IMR-90 (cell line): ENCODE measurements around the gene ACBD5. TPM values are rescaled to one million over a fixed set of nuclear protein-coding genes. Genes with fewer than 3 reads are reported as not detected.

ENCODE experiments used
- ATAC-seq: fragments of 200-7000 bp; cut with Tn5 transposase; 2 replicates; pipeline ENCODE4 v1.9.1; 2020; ENCODE audit warnings: low read depth, mild to moderate bottlenecking, moderate library complexity
- Bru-seq: library from RNA; stranded (reverse); fragments of 400-500 nt; gene quantifications from one replicate; lab custom pipeline; 2021; lab: Mats Ljungman, UMichigan
- BruChase-seq, 2 experiments: library from RNA; stranded (reverse); fragments of 400-500 nt; gene quantifications; one replicate each; lab custom pipeline; 2021; lab: Mats Ljungman, UMichigan
- BruUV-seq: library from RNA; stranded (reverse); fragments of 400-500 nt; replicated peaks from 2 replicates; lab custom pipeline; 2021; lab: Mats Ljungman, UMichigan
- CTCF ChIA-PET: fragments of 300-600 bp; formaldehyde crosslinking; extraction: SDS; loops from one replicate; lab custom pipeline; 2021; ENCODE audit warnings: antibody characterized with exemption; lab: Yijun Ruan, JAX
- POLR2A ChIA-PET: fragments of 300-600 bp; sonication (Branson Sonifier 250); formaldehyde crosslinking; loops from one replicate; lab custom pipeline; 2022; ENCODE audit warnings: antibody characterized with exemption; ENCODE audit not compliant: unreplicated experiment; lab: Charles Lee
- DNase-seq: peaks from one replicate; pipeline ENCODE4 v3.0.0; 2013
- H2AFZ ChIP-seq: replicated peaks from 2 replicates; pipeline ENCODE3; 2013; ENCODE audit warnings: low read length, mild to moderate bottlenecking; ENCODE audit not compliant: poor library complexity
- H2AK5ac ChIP-seq: 2 replicates; pipeline ENCODE4 v1.6.1; 2013; ENCODE audit warnings: low read depth, low read length, inconsistent platforms
- H2AK9ac ChIP-seq: replicated peaks from 2 replicates; pipeline ENCODE3; 2013; ENCODE audit warnings: mild to moderate bottlenecking, low read depth, low read length, moderate library complexity; ENCODE audit not compliant: poor library complexity
- H2BK120ac ChIP-seq: 2 replicates; pipeline ENCODE4 v1.6.1; 2013; ENCODE audit warnings: low read depth, low read length, inconsistent platforms
- H2BK15ac ChIP-seq: 3 replicates; pipeline ENCODE4 v1.6.1; 2013; ENCODE audit warnings: low read depth, low read length, inconsistent platforms
- H2BK20ac ChIP-seq: 2 replicates; pipeline ENCODE4 v1.6.1; 2013; ENCODE audit warnings: low read depth, mild to moderate bottlenecking, inconsistent platforms, low read length, moderate library complexity
- H2BK5ac ChIP-seq: 2 replicates; pipeline ENCODE4 v1.6.1; 2013; ENCODE audit warnings: mild to moderate bottlenecking, low read depth, low read length, inconsistent platforms; ENCODE audit not compliant: poor library complexity, severe bottlenecking
- H3K14ac ChIP-seq: replicated peaks from 2 replicates; pipeline ENCODE4 v1.6.1; 2013; ENCODE audit warnings: low read depth, low read length, inconsistent platforms
- H3K18ac ChIP-seq: 2 replicates; pipeline ENCODE4 v1.6.1; 2013; ENCODE audit warnings: low read depth, low read length, control low read depth
- H3K23ac ChIP-seq: 2 replicates; pipeline ENCODE4 v1.6.1; 2013; ENCODE audit warnings: low read depth, low read length, inconsistent platforms
- H3K27ac ChIP-seq: 2 replicates; pipeline ENCODE4 v1.5.1; 2013; ENCODE audit warnings: mild to moderate bottlenecking, control low read depth, low read length; ENCODE audit not compliant: insufficient read depth
- H3K27me3 ChIP-seq: 2 replicates; pipeline ENCODE4 v1.6.1; 2013; ENCODE audit warnings: low read length; ENCODE audit not compliant: control insufficient read depth, insufficient read depth
- H3K36me3 ChIP-seq: 2 replicates; pipeline ENCODE4 v1.6.1; 2013; ENCODE audit warnings: low read length, mixed read lengths; ENCODE audit not compliant: control insufficient read depth, insufficient read depth
- H3K4ac ChIP-seq: 2 replicates; pipeline ENCODE4 v1.6.1; 2013; ENCODE audit warnings: low read depth, low read length, inconsistent platforms
- H3K4me1 ChIP-seq: 2 replicates; pipeline ENCODE4 v1.6.1; 2013; ENCODE audit warnings: low read length, mixed read lengths; ENCODE audit not compliant: control insufficient read depth, insufficient read depth
- H3K4me2 ChIP-seq: 2 replicates; pipeline ENCODE4 v1.6.1; 2013; ENCODE audit warnings: low read depth, mild to moderate bottlenecking, control low read depth, low read length, moderate library complexity
- H3K4me3 ChIP-seq: 2 replicates; pipeline ENCODE4 v1.5.1; 2013; ENCODE audit warnings: low read depth, mild to moderate bottlenecking, control low read depth, low read length, moderate library complexity; ENCODE audit not compliant: insufficient read depth
- H3K56ac ChIP-seq: 2 replicates; pipeline ENCODE4 v1.6.1; 2013; ENCODE audit warnings: low read length, inconsistent platforms; ENCODE audit not compliant: insufficient read depth; ENCODE audit errors: extremely low read depth
- H3K79me1 ChIP-seq, 2 experiments: 2 replicates each; pipeline ENCODE4 v1.6.1; 2013; ENCODE audit warnings: low read length in 2 of 2, inconsistent platforms in 1 of 2, low read depth in 1 of 2
- H3K9ac ChIP-seq: 2 replicates; pipeline ENCODE4 v1.6.1; 2013; ENCODE audit warnings: low read depth, low read length, control low read depth
- H3K9me1 ChIP-seq: 2 replicates; pipeline ENCODE4 v1.6.1; 2013; ENCODE audit warnings: low read length, inconsistent platforms; ENCODE audit not compliant: insufficient read depth
- H3K9me3 ChIP-seq: 2 replicates; pipeline ENCODE4 v1.6.1; 2013; ENCODE audit warnings: low read length; ENCODE audit not compliant: control insufficient read depth, insufficient read depth
- H4K20me1 ChIP-seq: 2 replicates; pipeline ENCODE4 v1.6.1; 2013; ENCODE audit warnings: low read length, inconsistent platforms; ENCODE audit not compliant: insufficient read depth
- H4K5ac ChIP-seq: 2 replicates; pipeline ENCODE4 v1.6.1; 2013; ENCODE audit warnings: mild to moderate bottlenecking, low read depth, low read length, control low read depth
- H4K8ac ChIP-seq, 2 experiments: 2 replicates each; pipeline ENCODE4 v1.6.1; 2013; ENCODE audit warnings: low read depth in 2 of 2, low read length in 2 of 2, control low read depth in 1 of 2, inconsistent platforms in 1 of 2
- H4K91ac ChIP-seq: 2 replicates; pipeline ENCODE4 v1.6.1; 2013; ENCODE audit warnings: low read depth, low read length, inconsistent platforms; ENCODE audit not compliant: insufficient read depth
- BHLHE40 ChIP-seq: fragments of 150-350 bp; IDR thresholded peaks from 2 replicates; pipeline ENCODE4 v1.6.1; 2016; ENCODE audit warnings: mild to moderate bottlenecking, low read depth, low read length
- MAZ ChIP-seq: IDR thresholded peaks from 2 replicates; pipeline ENCODE4 v1.6.1; 2012; ENCODE audit warnings: low read depth, mild to moderate bottlenecking, low read length, improper control_type of control experiment, moderate library complexity, borderline replicate concordance
- SMC3 ChIP-seq: fragments of 150-350 bp; IDR thresholded peaks from 2 replicates; pipeline ENCODE4 v1.6.1; 2016; ENCODE audit warnings: low read depth, mild to moderate bottlenecking, antibody characterized with exemption, low read length, moderate library complexity
- WGBS, 2 experiments: methylation state at CpG; one replicate each; pipeline versions ENCODE4 v1.1.5 to v1.1.7; 2013; ENCODE audit warnings: missing lambda C conversion rate in 2 of 2; ENCODE audit not compliant: insufficient read length in 1 of 2; ENCODE audit errors: extremely low coverage in 2 of 2; 5-methylcytosine and 5-hydroxymethylcytosine counted together
- dilution Hi-C: fragments of 300-500 bp; cut with HindIII; formaldehyde crosslinking; loops from one replicate; pipeline ENCODE4 v1.14.3; 2018; ENCODE audit warnings: low sequenced_read_pairs; ENCODE audit not compliant: unreplicated experiment
- in situ Hi-C: fragments of 300-500 bp; cut with MboI; formaldehyde crosslinking; loops from 3 replicates; pipeline ENCODE4 v1.14.3; 2019; ENCODE audit warnings: low sequenced_read_pairs, inconsistent platforms, mixed read lengths
- intact Hi-C: fragments of 100-400 bp; cut with micrococcal nuclease; formaldehyde crosslinking; loops from 2 replicates; pipeline ENCODE4 v1.10.0; 2022
- long read RNA-seq: library from polyadenylated mRNA; unstranded; transcript quantifications from one replicate; pipeline ENCODE4 v2.0.0, GENCODE V29; 2021; ENCODE audit not compliant: unreplicated experiment
- polyA plus RNA-seq, 3 experiments: library from polyadenylated mRNA; depleted of rRNA; stranded (reverse); fragments of >200 nt; gene quantifications; 2 replicates each; pipeline ENCODE4 v1.2.3, GENCODE V29; 2012; ENCODE audit warnings: low replicate concordance in 1 of 3
- total RNA-seq: library from RNA; depleted of rRNA; stranded (reverse); fragments of >200 nt; gene quantifications from 2 replicates; pipeline ENCODE4 v1.2.3, GENCODE V29; 2012; rRNA removed

Gene ACBD5, protein sequence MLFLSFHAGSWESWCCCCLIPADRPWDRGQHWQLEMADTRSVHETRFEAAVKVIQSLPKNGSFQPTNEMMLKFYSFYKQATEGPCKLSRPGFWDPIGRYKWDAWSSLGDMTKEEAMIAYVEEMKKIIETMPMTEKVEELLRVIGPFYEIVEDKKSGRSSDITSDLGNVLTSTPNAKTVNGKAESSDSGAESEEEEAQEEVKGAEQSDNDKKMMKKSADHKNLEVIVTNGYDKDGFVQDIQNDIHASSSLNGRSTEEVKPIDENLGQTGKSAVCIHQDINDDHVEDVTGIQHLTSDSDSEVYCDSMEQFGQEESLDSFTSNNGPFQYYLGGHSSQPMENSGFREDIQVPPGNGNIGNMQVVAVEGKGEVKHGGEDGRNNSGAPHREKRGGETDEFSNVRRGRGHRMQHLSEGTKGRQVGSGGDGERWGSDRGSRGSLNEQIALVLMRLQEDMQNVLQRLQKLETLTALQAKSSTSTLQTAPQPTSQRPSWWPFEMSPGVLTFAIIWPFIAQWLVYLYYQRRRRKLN
- total RNA-seq (11.7 and 19.4 TPM in 2 replicates), polyA plus RNA-seq (2012; rRNA removed) (6.5 and 7.7 TPM in 2 replicates), Bru-seq, nascent RNA (percentile 54 among the genes with signal in this experiment), BruChase-seq, experiment 1, labeled RNA remaining after a 6-hour chase (percentile 60 among the genes with signal in this experiment), BruChase-seq, experiment 2, labeled RNA remaining after a 2-hour chase (percentile 57 among the genes with signal in this experiment)
- 2.0 and 2.2 TPM in 2 replicates for polyA plus RNA-seq (2012; cell fraction: cytosol; rRNA removed)
- polyA plus RNA-seq (2012; cell fraction: nucleus; rRNA removed; ENCODE audit: low replicate concordance): 1.3 and 4.8 TPM in 2 replicates
- long read RNA-seq, full-length matches to known transcripts: 23 of 37 reads
- long read RNA-seq, partial matches to known transcripts: 4 of 37 reads
- long read RNA-seq, other reads (novel, unspliced or antisense): 10 of 37 reads

DNA sequence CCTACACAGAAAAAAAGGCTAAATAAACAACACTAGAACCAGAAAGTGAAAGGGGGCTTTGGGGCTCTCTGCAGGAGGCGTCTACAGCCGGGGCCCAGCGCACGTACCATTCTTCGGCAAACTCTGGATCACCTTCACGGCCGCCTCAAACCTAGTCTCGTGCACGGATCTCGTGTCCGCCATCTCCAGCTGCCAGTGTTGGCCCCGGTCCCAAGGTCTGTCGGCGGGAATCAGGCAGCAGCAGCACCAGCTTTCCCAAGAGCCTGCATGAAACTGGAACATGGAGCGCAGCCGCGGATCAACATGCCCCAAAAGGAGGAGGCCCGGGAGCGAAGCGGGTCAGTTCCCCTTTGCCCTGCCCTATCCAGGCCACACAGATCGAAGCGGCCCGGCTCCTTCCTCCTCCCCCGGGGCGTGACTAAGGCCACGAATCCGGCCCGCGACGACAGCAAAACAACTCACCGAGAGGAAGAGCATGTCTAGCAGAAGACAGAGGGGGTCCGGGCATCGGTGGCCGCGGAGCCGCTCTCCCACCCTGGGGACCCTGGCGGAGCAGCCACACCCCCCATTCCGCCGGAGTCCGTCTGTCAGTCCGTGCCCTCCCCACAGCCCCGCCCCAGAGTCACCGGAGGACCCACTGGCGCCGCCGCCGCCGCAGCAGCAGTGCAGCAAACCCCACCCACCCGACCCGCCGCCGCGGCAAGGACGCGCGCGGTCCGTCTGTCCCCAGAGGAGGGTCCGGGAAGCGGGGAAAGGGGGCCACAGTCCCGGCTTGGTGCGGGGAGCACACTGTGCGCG is at the start of gene ACBD5:
Gene ACBD5 (minus strand): TSS at position 586 of the 798 bp plus-strand sequence. CDS start 109 bp downstream, at position 477.
- Histone ChIP-seq H3K4me1 (peaks cover 11% of the 10 kb centered on the region), H2BK20ac (peak within 1 kb of the TSS; percentile 32; the same call in 1 of the 2 replicates), H3K36me3 (no peaks in the 10 kb centered on the region; the same call in 1 of the 2 replicates), H2BK5ac (peak within 1 kb of the TSS; percentile 76), H4K20me1 (no peaks in the 10 kb centered on the region), H3K4me2 (peak within 1 kb of the TSS; percentile 70), H2AK5ac (peak within 1 kb of the TSS; percentile 93), H3K14ac (peak within 1 kb of the TSS; percentile 84), H2AK9ac (peak within 1 kb of the TSS; percentile 95), H2BK120ac (peak within 1 kb of the TSS; percentile 44), H3K79me1 (peaks cover 0 to 29% of the 10 kb centered on the region in 2 experiments; a peak in 3 of 4 replicates), H3K23ac (peak within 1 kb of the TSS; percentile 87), H2AFZ (peak within 1 kb of the TSS; percentile 96), H3K27me3 (no peaks in the 10 kb centered on the region), H3K18ac (peak within 1 kb of the TSS; percentile 54), H3K4me3 (peak within 1 kb of the TSS; percentile 74), H3K56ac (peak within 1 kb of the TSS; percentile 88), H4K8ac (peak within 1 kb of the TSS; percentile 98 to 99), H3K4ac (peak within 1 kb of the TSS; percentile 83), H4K5ac (peak within 1 kb of the TSS; percentile 65), H2BK15ac (peak within 1 kb of the TSS; percentile 59; the same call in 1 of the 3 replicates), H3K9me3 (no peaks in the 10 kb centered on the region), H3K9me1 (peaks cover 5% of the 10 kb centered on the region), H3K9ac (peak within 1 kb of the TSS; percentile 90), H3K27ac (peak within 1 kb of the TSS; percentile 84), H4K91ac (peak within 1 kb of the TSS; percentile 81)
- TF ChIP-seq MAZ (0 out of 2 replicates have a peak, but pooled peaks have one; percentile 10), BHLHE40 (peak; percentile 96), SMC3 (no peak)
- intact Hi-C loops: loop anchor here (5.0 kb wide), 1 partner anchor 262 kb away; the partner anchor contains the start of gene RAB18
- ATAC-seq (peak; percentile 64), DNase-seq (peak; percentile 72)
- WGBS, 2 experiments: 0% methylated on average over 22 of the region's 64 CpGs; no CpG with 5 or more reads in 1 of the 2 experiments
- dilution Hi-C loops: no loop called here
- BruUV-seq: no TSS peak
- ChIA-PET CTCF (interaction anchor here (1.7 kb wide), 1 partner anchor 17 kb away, joined by 10 read pairs; no protein-coding TSS in a partner anchor), POLR2A (no interaction called here)
- in situ Hi-C loops: loop anchor here (10.0 kb wide), 1 partner anchor 264 kb away; the partner anchor contains the start of gene RAB18
